Small intestine (tissue), 7 donors: ENCODE data around the gene RNPS1. TPM values are rescaled to one million over a fixed set of nuclear protein-coding genes. Genes with fewer than 3 reads are reported as not detected.
"Not testable (repeated sequence)": the region's sequence is repeated elsewhere in the genome, so short reads cannot be mapped to it uniquely, and the experiment has no call there.

ENCODE experiments used
- DNase-seq, 2 donors: peaks; one replicate each; pipeline versions ENCODE4 v3.0.0 to v3.0.0-alpha.2; 2013
- FAIRE-seq: peaks from 2 replicates; lab custom pipeline; 2012; peaks lifted over from hg19 to GRCh38; lab: Jason Lieb, UNC
- H3K27ac ChIP-seq, 3 donors: one replicate each; pipeline ENCODE4 v1.5.1; 2013; ENCODE audit warnings: low read length in 2 of 3, mild to moderate bottlenecking in 2 of 3, control low read depth in 1 of 3, inconsistent platforms in 1 of 3, low read depth in 1 of 3, moderate library complexity in 1 of 3
- H3K27me3 ChIP-seq, 3 donors: one replicate each; pipeline ENCODE4 v1.6.1; 2013; ENCODE audit warnings: low read length in 3 of 3, inconsistent platforms in 1 of 3; ENCODE audit not compliant: control insufficient read depth in 3 of 3, insufficient read depth in 3 of 3
- H3K36me3 ChIP-seq, 3 donors: one replicate each; pipeline ENCODE4 v1.6.1; 2013; ENCODE audit warnings: low read length in 3 of 3, inconsistent platforms in 1 of 3, low read depth in 1 of 3, mild to moderate bottlenecking in 1 of 3, moderate library complexity in 1 of 3; ENCODE audit not compliant: control insufficient read depth in 3 of 3, insufficient read depth in 2 of 3
- H3K4me1 ChIP-seq, 3 donors: one replicate each; pipeline ENCODE4 v1.6.1; 2013; ENCODE audit warnings: low read length in 2 of 3, inconsistent platforms in 1 of 3, low read depth in 1 of 3, mild to moderate bottlenecking in 1 of 3, moderate library complexity in 1 of 3; ENCODE audit not compliant: control insufficient read depth in 3 of 3, insufficient read depth in 2 of 3
- H3K4me3 ChIP-seq, 3 donors: one replicate each; pipeline ENCODE4 v1.5.1; 2013; ENCODE audit warnings: low read length in 3 of 3, control low read depth in 1 of 3, inconsistent platforms in 1 of 3, low read depth in 1 of 3, mild to moderate bottlenecking in 1 of 3, moderate library complexity in 1 of 3
- H3K9me3 ChIP-seq, 2 donors: one replicate each; pipeline ENCODE4 v1.6.1; 2013; ENCODE audit warnings: low read depth in 1 of 2, low read length in 1 of 2; ENCODE audit not compliant: control insufficient read depth in 2 of 2, insufficient read depth in 1 of 2
- WGBS, 3 donors: extraction: QIAGEN DNeasy Blood & Tissue Kit; methylation state at CpG; one replicate each; pipeline ENCODE4 v1.1.7; 2013; 5-methylcytosine and 5-hydroxymethylcytosine counted together
- polyA plus RNA-seq, 4 donors: library from polyadenylated mRNA; stranded (reverse) in 3 of 4; unstranded in 1 of 4; fragments of 200-250 nt in 3 of 4; fragments of 120-200 nt in 1 of 4; gene quantifications; one replicate each; pipeline versions ENCODE4 v1.2.1 to v1.2.3, GENCODE V29; 2013
- donor health status: healthy with polysubstance abuse.
- donor health status: control.
- donor health status: control.
- donor health status: Bipolar disorder and iron deficiency.
- donor health status: healthy.

The RNPS1 gene
- polyA plus RNA-seq, 4 donors, result 91.7 to 166 (median 138) TPM

- Histone ChIP-seq H3K4me3 (no peak overlapping the region), H3K27me3 (peaks cover 0 to 16% (median 0%) of the 10 kb centered on the region in 3 donors), H3K36me3 (peaks cover 0 to 17% (median 0%) of the 10 kb centered on the region in 3 donors), H3K4me1 (peaks cover 0 to 12% (median 5%) of the 10 kb centered on the region in 3 donors), H3K9me3 (no peaks in the 10 kb centered on the region), H3K27ac (no peak overlapping the region)
- WGBS, 3 donors, result 87 to 93% (median 88%) methylated on average over 12 to 14 of the region's 14 CpGs
- DNase-seq, result no peak
- no peak for FAIRE-seq
Measured at GRCh38 chr16:2271848-2272461, 4.0 kb upstream of the RNPS1 start.

GRCh38 chr16:2270588-2271470 lies 2.9 kb upstream of the RNPS1 start:
- FAIRE-seq (no peak), DNase-seq (no peak)
- Histone ChIP-seq H3K4me3 (no peak overlapping the region), H3K9me3 (no peaks in the 10 kb centered on the region), H3K36me3 (peaks cover 0 to 20% (median 0%) of the 10 kb centered on the region in 3 donors), H3K4me1 (peaks cover 0 to 12% (median 7%) of the 10 kb centered on the region in 3 donors), H3K27me3 (peaks cover 0 to 5% (median 0%) of the 10 kb centered on the region in 3 donors), H3K27ac (no peak overlapping the region)
- WGBS, 3 donors, result 86 to 90% (median 90%) methylated on average over 13 to 15 of the region's 15 CpGs

GRCh38 chr16:2270070-2270462 lies 2.1 kb upstream of the RNPS1 start:
- Histone ChIP-seq H3K27ac (no peak overlapping the region), H3K9me3 (no peaks in the 10 kb centered on the region), H3K4me1 (peaks cover 0 to 12% (median 8%) of the 10 kb centered on the region in 3 donors), H3K27me3 (no peaks in the 10 kb centered on the region), H3K36me3 (peaks cover 0 to 20% (median 0%) of the 10 kb centered on the region in 3 donors), H3K4me3 (no peak overlapping the region)
- WGBS, 3 donors, result 79 to 90% (median 85%) methylated on average over 9 of the region's 9 CpGs
- FAIRE-seq (no peak), DNase-seq (no peak)

- H3K36me3 ChIP-seq, result peaks cover 9 to 36% (median 10%) of the 10 kb centered on the region in 3 donors
- H3K27ac ChIP-seq, result peak overlapping the region; percentile 82 to 100 (median 98)
- peak overlapping the region; percentile 75 to 92 (median 84) for H3K4me3 ChIP-seq
- not testable (repeated sequence) for H3K27me3 ChIP-seq, H3K9me3 ChIP-seq, FAIRE-seq, DNase-seq
- WGBS, 3 donors, result 0 to 1% (median 0%) methylated on average over 46 to 54 of the region's 54 CpGs
- H3K4me1 ChIP-seq, result peaks cover 0 to 12% (median 8%) of the 10 kb centered on the region in 3 donors
Measured at GRCh38 chr16:2267505-2267912, 417 bp downstream of the RNPS1 start.

GRCh38 chr16:2266887-2267286 lies 1.0 kb downstream of the RNPS1 start:
- H3K9me3 ChIP-seq, FAIRE-seq, H3K27me3 ChIP-seq: not testable (repeated sequence)
- 0 to 5% (median 0%) methylated on average over 6 to 11 of the region's 12 CpGs for WGBS, 3 donors
- Histone ChIP-seq H3K36me3 (peaks cover 11 to 37% (median 14%) of the 10 kb centered on the region in 3 donors), H3K27ac (peak overlapping the region in 1 of 3 donors; percentile 98), H3K4me3 (peak overlapping the region in 2 of 3 donors; percentile 75 to 92), H3K4me1 (peaks cover 0 to 12% (median 8%) of the 10 kb centered on the region in 3 donors)
- peak; percentile 17 to 18 for DNase-seq

GRCh38 chr16:2263026-2263425 lies 4.9 kb downstream of the RNPS1 start:
- not testable (repeated sequence) for H3K27me3 ChIP-seq, FAIRE-seq, H3K4me1 ChIP-seq, H3K4me3 ChIP-seq, DNase-seq, H3K27ac ChIP-seq, H3K9me3 ChIP-seq
- peaks cover 16 to 51% (median 20%) of the 10 kb centered on the region in 3 donors for H3K36me3 ChIP-seq
- 79 to 89% (median 83%) methylated on average over 14 of the region's 14 CpGs for WGBS, 3 donors

- WGBS, 3 donors, result 89 to 95% (median 91%) methylated on average over 8 of the region's 8 CpGs
- no peak overlapping the region for H3K4me3 ChIP-seq
- no peak overlapping the region for H3K27ac ChIP-seq
- no peaks in the 10 kb centered on the region for H3K9me3 ChIP-seq
- no peak for FAIRE-seq
- H3K27me3 ChIP-seq, result no peaks in the 10 kb centered on the region
- DNase-seq, result no peak
- H3K36me3 ChIP-seq, result peaks cover 28 to 74% (median 30%) of the 10 kb centered on the region in 3 donors
- no peaks in the 10 kb centered on the region for H3K4me1 ChIP-seq
Measured at GRCh38 chr16:2260250-2260649, 7.7 kb downstream of the RNPS1 start.

- not testable (repeated sequence) for H3K27ac ChIP-seq, H3K27me3 ChIP-seq, FAIRE-seq, H3K4me3 ChIP-seq, DNase-seq, H3K9me3 ChIP-seq, H3K4me1 ChIP-seq
- H3K36me3 ChIP-seq, result peaks cover 29 to 80% (median 37%) of the 10 kb centered on the region in 3 donors
- 93 to 97% (median 97%) methylated on average over 7 of the region's 7 CpGs for WGBS, 3 donors
Measured at GRCh38 chr16:2258530-2258929, 9.4 kb downstream of the RNPS1 start.
